ENCODE results near the gene HLA-DPA1.

- no peak for TF ChIP-seq EZH2 (IDR thresholded peaks at IDR 0.05; ENCODE audit: insufficient read depth, poor library complexity, severe bottlenecking)
- TF ChIP-seq EZH2phosphoT487 (IDR thresholded peaks at IDR 0.05; ENCODE audit: insufficient read depth, low read depth) = no peak
Measured at GRCh38 chr6:33092385-33092784, 18.9 kb upstream of the HLA-DPA1 start.
